Bone marrow (tissue), 2 donors: Measurements from ENCODE around the gene NAXE.
"Not testable (repeated sequence)": the region's sequence is repeated elsewhere in the genome, so short reads cannot be mapped to it uniquely, and the experiment has no call there.

Experiments
- DNase-seq, 2 donors: peaks; one replicate each; lab custom pipeline; 2025; lab: John Stamatoyannopoulos, UW

The NAXE gene

DNA sequence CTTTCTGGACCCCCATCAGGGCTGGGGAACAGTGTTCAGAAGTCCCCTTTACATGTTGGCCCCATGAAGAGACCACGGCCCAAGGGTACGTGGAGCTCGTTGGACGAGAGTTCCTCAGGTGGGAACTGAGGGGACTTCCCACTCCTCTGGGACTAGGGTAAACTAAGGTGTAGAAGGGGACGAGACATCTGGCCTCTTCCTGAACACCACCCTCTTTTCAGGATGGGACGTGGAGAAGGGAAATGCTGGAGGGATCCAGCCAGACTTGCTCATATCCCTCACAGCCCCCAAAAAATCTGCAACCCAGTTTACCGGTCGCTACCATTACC is 2.0 kb downstream of the NAXE start:
- DNase-seq = no peak

DNA sequence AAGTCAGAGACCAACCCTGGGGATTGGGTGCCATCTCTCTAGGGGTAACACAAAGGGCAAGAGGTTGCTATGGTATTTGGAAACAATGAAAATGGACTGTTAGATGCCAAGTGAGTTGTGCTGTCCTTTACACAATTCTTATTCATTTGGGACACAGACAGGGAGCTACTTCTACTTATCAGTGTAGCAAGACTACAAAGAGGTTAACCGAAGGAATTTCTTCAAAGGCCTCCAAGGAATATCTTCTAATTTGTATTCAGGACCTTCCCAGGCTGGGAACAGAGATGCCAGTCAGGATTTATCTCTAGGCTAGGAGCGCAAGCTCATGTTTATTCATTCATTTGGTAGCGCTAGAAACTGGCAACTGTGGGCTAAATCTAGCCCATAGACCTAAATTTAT is 2.6 kb downstream of the NAXE start:
- no peak for DNase-seq

DNA sequence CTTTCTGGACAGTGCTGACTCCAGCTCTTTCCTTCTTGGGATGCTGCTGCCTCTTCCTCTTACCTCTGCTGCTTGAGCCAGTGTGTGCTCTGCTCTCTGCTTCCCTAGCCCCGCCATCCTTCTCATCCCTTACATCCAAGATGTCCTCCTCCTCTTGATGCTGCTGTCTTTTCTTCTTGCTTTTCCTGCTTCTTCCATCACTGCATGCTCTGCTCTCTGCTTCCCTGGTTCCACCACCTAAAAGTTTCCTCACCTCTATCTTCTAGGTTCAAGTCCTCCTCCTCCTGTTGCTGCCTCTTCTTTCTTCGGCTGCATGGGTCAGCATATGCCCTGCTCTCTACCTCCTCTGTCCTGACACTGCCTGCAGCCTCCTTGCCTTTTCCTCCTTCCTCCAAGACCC is 3.4 kb downstream of the NAXE start:
- no peak for DNase-seq

DNA sequence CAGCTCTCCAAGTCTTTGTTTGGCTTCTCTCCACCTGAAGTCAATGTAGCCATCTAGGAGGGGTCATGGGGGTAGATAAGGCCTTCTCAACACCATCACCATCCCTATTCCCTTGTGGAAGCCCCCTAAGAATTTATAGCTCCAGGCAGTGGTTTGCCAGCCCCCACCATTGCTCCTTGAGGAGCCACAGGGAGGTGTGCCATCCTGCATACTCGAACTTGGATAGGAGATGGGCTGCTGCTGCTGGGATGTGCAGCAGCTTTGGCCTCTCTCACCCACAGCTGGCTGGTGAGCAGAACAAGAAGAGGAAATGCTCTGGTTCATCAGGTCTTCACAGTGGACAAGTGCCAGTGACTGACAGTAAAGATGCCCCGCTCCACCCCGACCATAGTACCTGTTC is 4.8 kb downstream of the NAXE start:
- DNase-seq = no peak

DNA sequence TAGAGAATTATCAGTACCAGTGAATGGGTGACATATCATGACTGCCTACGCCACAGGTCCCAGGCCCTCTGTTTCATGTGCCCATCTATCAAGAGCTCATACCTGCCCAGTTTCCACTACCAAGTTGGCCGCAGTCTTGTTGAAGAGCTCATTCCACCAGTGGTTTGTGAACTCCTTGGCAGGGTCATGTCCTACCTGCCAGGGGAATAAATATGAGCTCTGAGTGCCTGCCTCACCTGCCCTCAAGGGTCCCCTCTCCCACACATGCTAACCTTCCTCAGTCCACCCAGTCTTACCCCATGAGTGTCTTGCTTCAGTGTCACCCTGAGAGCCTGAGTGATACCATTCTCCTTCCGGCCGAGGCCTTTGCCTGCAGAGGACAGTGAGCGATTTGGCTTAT is 6.5 kb downstream of the NAXE start:
- no peak for DNase-seq

DNA sequence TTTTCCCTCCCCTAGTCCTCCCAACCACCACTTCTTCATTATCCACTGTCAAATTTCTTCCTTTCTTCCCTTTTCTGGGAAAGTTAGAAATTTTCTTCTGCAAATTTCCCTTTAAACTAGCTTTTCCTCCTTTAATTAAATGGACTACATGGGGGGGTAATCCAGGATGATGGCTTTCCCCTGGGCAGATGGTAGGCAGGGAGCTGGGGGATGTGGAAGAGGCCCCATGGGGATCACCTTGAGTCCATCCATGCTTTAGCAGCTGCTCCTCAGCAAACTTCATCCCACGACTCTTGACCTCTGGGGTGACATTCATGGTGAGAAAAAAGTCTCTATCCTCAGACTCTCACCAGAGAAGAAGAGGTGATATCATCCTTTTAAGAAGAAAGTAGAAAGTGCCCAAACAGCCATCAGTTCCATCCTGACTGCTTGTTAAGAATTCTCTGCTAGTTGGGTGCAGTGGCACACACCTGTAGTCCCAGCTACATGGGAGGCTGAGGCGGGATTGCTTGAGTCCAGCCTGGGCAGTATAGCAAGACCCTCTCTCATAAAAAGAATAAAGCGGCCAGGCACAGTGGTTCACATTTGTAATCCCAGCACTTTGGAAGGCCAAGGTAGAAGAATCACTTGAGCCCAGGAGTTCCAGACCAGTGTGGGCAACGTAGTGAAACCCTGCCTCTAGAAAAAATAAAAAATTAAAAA is 7.3 kb downstream of the NAXE start:
- no peak for DNase-seq

DNA sequence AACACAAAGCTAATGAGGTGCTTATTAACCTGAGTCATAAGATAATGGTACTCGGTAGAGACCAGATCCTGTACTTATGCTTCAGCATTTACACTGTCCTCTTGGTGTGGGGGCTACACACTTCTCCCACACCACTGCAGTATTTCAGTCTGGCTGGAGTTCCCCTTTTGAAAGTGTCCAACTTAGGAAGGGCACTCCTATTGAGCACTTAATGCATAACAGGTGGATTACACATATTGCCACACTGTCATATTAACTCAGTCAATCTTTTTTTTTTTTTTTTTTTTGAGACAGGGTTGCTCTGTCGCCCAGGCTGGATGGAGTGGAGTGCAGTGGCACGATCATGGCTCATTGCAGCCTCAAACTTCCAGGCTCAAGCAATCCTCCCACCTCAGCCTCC is 8.2 kb downstream of the NAXE start:
- DNase-seq = peak in 1 of 2 donors; percentile 52

DNA sequence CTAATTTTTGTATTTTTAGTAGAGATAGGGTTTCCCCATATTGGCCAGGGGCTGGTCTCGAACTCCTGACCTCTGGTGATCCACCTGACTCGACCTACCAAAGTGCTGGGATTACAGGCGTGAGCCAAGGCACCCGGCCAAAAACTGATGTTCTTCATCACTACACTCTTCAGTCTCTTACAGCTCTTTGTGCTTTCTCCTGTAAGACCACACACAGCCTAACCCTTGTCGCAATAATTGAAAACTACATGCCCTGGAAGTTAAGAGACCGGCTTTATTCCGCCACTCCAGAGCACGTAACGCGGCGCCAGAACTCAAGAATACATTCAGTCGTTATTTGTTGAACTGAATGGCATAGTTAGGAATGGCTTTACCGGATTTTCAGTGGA is 9.2 kb downstream of the NAXE start:
- no peak for DNase-seq

DNA sequence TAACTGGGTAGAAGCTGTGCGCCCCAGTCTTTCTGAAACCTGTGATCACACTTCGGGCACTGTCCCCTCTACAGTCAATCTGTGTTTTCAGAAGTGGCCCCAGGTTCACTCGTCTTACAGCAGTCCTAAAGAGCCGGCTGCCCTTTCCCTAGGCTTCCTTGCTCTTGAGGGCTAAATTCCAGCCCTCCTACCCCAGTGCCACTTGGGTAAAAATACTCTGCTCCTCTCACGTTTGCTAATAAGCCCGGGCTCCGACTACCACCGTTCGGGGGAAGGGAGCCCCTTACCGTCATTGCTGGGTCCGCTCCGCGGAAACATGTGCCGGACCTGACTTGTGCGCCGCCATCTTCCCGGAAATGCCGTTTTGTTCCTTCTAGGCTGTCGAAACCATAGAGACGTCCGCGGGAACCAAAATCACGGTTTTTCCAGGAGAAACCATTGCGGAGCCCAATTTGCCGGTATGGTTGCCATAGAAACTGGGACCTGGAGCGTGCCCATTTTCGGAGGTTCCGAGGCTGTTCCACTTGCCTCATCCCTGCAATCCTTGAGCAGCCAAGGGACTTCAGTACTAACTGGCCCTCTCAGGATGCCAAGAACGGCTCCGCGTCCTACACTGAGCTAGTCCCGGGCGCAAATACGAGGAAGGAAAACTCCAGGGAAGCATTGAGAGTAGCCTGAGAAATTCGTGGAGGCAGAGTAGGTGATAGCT is 9.7 kb downstream of the NAXE start, which contains the start of gene GPATCH4:
GPATCH4 (minus strand) TSS at position 358 of the 709 bp plus-strand sequence.
- peak; percentile 31 to 38 for DNase-seq

DNA sequence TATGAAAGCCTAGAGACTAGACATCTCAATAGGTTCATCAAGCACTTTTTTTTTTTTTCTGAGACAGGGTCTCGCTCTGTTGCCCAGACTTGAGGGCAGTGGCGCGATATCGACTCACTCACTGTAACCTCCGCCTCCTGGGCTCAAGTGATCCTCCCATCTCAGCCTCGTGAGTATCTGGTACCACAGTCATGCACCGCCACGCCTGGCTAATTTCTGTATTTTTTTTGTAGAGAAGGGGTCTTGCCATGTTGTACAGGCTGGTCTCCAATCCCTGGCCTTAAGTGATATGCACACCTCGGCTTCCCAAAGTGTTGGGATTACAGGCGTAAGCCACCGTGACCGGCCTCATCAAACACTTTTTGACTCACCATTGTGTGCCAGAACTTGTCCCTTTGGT is 10.3 kb downstream of the NAXE start:
- no peak for DNase-seq

DNA sequence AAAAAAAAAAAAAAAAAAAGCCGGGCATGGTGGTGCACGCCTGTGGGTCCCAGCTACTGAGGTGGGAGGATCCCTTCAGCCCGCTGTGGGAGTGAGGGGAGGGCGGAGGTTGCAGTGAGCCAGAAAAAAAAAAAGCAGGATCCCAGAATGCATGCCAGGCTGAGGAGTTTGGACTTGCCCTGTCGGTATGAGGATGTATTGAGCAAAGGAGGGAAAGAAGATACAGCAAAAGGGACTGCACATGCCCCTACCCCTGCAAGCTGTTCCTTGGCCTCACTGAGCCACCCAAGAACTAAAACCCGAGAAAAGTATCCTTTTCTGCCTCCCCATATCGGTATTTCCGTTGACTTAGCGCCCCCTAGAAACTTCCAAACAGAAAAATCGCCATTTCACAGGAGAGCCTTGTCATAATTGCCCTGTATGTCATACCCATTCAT is 11.0 kb downstream of the NAXE start:
- no peak for DNase-seq

DNA sequence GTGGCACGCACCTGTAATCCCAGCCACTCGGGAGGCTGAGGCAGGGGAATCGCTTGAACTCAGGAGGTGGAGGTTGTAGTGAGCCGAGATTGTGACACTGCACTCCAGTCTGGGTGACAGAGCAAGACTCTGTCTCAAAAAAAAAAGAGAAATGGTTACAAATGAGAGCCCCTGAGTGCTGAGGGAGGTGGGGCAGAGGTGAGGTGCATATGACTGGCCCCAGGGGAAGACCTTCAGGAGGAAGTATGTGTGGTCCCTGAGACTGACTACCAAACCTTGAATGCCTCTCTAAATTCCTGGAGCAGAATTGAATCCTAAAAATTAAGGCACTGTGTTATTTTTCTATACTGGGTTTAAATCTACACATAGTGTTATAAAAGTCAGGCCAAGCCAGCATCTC is 15.8 kb downstream of the NAXE start:
- DNase-seq = not testable (repeated sequence)

DNA sequence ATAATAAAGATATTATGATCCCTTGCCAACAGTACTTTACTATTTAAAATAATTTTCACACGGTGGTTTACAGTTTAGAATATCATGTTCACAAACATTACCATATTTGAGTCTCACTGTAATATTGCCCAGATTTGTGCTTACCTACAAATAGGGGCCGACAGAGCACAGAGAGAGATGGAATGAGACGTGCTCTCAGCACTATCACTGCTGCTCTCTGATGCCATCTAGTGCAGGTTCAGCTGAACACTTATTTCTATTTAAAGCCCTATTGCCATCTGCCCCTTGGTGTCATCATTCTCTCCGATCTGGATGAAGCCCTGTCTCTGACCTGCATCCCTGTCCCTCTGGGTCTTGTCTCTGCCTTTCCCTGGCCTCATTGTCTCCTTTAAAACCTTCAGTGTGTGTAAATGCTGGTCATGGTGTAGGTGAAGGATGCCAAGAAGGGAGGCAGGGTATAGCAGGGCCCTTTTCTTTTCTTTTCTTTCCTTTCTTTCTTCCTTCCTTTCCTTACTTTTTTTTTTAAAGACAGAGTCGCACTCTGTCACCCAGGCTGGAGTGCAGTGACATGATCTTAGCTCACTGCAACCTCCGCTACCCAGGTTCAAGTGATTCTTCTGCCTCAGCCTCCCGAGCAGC is 16.6 kb downstream of the NAXE start:
- peak in 1 of 2 donors; percentile 85 for DNase-seq

DNA sequence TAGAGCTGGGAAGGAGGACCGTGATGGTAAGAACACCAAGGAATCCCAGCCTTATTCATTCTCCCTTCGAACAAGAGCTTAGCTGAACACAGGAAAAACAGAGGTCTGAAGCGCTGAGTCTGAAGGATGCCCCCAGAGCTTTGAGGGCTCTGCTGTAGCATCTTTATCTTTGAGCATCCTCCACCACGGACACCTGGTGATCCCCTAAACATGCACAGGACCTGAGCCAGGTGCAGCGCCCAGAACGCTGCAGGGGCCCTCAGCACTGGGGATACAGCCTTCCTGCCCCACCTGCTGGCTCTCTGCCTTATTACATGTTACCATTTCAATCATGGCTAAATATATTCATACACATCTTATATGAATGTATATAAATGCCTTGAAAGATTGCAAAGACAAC is 17.4 kb downstream of the NAXE start:
- no peak for DNase-seq

DNA sequence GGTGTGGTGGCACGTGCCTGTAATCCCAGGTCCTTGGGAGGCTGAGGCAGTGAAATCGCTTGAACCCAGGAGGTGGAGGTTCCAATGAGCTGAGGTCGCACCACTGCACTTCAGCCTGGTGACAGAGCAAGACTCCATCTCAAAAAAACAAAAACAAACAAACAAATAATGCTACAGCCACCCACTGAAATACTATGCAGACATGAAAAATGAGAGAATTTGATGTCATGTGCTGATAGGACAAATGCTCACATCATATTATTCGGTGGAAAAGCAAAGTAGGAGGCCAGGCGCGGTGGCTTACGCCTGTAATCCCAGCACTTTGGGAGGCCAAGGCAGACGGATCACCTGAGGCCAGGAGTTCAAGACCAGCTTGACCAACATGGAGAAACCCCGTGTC is 18.5 kb downstream of the NAXE start:
- not testable (repeated sequence) for DNase-seq

DNA sequence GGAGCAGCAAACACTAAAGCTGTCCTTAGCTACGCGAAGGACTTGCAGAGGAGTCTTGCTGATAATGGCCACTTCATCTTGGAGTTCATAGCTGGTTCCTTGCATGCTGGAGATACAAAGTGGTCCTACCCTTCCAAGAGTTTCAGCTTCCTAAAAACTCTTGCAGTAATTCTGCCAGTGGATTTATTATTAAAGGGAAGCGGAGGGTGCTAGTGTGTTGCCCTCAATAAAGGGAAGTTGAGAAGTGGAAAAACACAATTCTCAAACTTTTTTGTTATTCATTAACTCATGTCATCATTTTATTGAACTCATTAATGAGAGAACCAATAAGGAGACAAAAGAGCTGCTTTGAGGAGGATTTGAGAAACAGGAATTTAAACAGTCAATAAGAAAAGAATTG is 21.1 kb downstream of the NAXE start:
- DNase-seq = no peak

DNA sequence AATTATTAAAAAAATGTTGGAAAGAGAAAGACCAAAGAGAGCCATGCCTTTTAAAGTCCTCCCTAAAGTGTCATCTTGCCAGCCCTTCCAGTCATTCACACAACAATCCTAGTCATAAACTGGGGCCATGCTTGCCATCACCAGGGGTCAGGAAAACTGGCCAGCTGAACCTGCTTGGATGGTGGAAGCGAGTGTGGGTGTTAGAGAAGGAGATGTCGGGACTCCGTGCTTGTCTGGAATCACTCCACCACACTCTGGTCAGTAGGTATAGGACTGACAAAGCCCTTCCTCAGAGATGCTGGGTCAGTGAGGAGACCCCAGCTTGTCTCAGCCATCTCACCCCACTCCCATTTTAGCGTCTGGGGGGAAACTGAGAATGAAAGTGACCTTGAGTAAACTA is 24.4 kb downstream of the NAXE start:
- no peak for DNase-seq

DNA sequence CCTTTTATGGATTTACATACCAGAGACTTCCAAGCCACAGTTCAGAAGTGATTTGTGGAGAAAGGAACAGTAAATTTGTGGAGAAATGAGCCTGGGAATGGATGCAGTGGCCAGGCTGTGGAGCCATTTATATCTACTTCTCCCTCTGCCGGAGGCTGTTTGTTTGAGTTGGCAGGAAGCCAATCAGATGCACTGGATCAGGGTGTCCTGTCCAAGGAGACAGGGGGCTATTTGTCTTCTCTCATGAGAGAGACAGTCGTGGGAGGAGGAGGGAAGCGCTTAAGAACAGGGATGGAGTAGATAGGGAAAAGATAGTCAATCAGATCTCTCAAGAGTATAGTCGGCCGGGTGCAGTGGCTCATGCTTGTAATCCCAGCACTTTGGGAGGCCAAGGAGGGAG is 24.9 kb downstream of the NAXE start:
- DNase-seq = no peak

DNA sequence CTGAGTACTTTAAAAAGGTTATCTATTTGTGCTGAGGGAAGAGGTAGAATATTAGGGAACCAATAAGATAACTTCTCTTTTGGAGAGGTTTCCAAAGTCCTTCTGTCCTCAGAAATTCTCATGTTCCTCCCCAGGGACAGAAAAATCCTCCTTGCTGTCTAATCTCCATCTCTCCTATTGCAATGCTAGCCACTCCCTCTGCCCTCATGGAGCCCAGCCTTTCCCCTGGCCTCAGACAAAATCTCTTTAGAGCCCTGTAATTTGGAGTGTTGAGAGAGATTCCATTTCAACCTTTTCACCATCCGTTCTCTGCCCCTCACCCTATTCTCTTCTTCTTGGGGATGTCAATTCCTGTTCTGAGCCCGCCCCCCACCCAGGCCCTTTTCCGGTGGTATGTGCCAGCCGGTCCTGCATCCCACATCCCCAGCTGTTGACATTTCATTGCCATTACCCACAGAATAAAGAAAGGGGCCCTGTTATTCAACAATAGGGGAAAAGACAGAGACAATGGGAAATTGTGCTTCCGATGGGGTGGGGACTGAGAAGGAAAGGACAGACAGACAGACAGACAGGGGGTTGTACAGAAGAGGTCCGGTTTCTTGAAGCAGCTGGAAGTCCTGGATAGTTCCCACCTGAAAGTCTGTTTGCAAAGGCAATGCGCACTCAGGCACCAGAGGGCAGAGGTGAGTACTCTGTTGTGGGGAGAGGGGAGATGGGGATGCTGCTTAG is 27.4 kb downstream of the NAXE start, which contains the start of gene HAPLN2:
HAPLN2 (plus strand) TSS at position 563 of the 729 bp plus-strand sequence. CDS start 4,076 bp downstream, outside the sequence.
- DNase-seq = no peak

DNA sequence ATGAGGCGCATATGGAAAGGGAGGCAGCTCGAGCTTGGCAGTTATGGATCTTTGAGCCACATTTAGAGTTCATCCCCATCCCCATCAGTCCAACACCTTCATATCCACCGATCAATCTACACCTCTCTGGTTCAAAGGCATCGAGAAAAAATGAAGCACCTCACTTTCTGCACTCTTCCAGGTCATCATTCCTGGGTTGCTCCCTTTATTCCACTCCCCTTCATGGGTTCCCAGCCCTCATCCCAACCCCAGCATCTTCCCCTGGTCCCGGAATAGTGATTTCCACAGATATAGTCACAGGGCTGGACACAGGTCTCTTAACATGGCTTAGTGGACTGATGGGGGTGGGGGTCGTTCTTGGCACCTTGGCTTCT is 28.0 kb downstream of the NAXE start:
- DNase-seq = no peak

DNA sequence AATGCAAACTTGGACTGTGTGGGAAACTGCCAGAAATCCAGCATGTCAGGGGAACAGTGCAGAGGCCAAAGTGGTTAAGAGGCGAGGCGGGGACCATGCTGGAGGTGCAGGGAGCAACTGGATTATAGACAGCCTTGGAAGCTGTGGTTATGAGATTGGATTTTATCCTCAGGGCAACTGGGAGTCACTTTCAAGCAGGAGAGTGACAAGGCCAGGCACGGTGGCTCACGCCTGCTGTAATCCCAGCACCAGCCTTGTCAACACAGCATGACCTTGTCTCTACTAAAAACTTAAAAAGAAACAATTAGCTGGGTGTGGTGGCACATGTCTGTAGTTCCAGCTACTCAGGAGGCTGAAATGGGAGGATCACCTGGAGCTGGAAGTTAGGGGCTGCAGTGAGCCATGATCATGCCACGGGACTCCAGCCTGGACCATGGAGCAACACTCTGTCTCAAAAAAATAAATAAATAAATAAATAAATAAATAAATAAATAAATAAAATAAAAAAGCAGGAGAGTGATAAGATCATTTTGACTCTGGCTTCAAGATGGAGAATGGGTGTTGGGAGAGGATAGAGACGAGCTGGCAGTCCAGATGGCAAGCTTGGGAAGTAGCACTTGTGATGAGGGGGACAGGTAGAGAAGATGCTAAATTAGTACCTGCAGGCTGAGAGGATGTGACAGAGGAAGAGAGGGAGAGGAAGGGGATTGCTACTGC is 31.2 kb downstream of the NAXE start:
- DNase-seq = no peak
